ENCODE results near the gene RPLP2.

The RPLP2 gene

DNA sequence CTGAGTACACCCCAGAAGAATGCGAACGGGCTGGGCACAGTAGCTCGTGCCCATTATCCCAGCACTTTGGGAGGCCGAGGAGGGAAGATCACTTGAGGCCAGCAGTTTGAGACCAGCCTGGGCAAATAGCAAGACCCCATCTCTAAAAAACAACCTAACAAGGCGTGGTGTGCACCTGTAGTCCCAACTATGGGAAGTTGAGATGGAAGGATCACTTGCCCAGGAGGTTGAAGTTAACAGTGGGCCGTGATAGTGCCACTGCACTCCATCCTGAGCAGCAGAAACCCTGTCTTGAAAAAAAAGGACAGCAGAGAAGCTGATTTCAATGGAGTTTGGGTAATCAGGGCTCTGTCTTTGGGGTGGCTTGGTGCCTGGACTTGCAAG is 3.3 kb downstream of the RPLP2 start:
- Histone ChIP-seq H3K27ac (ENCODE audit: extremely low read depth, low read depth, low read length) (no peak overlapping the region), H3K9me3 (ENCODE audit: control insufficient read depth, insufficient read depth, low read depth, low read length) (no peaks in the 10 kb centered on the region), H3K36me3 (ENCODE audit: control insufficient read depth in 2 of 2, insufficient read depth in 1 of 2, low read length in 2 of 2) (peaks cover 4 to 45% of the 10 kb centered on the region in 2 experiments; a peak in 2 of 3 replicates), H3K4me3 (ENCODE audit: low read depth, low read length) (no peak overlapping the region), H3K4me1 (ENCODE audit: control insufficient read depth, insufficient read depth, low read length) (no peaks in the 10 kb centered on the region)
- TF ChIP-seq ZNF121 (tag by site-specific recombination; IDR thresholded peaks at IDR 0.05) = peak; percentile 94
- no peak for TF ChIP-seq ZNF548 (tag by site-specific recombination; IDR thresholded peaks at IDR 0.05)
- POLR2A ChIA-PET = interaction anchor here (0.6 to 11.4 kb wide), 4 partner anchors 15 to 280 kb away, joined by 3 to 202 read pairs (median 4); partner anchors contain the start of genes CD151, CRACR2B and SLC25A22
- CTCF ChIA-PET = interaction anchor here (0.6 kb wide), 1 partner anchor 47 kb away, joined by 4 read pairs; no protein-coding TSS in a partner anchor

DNA sequence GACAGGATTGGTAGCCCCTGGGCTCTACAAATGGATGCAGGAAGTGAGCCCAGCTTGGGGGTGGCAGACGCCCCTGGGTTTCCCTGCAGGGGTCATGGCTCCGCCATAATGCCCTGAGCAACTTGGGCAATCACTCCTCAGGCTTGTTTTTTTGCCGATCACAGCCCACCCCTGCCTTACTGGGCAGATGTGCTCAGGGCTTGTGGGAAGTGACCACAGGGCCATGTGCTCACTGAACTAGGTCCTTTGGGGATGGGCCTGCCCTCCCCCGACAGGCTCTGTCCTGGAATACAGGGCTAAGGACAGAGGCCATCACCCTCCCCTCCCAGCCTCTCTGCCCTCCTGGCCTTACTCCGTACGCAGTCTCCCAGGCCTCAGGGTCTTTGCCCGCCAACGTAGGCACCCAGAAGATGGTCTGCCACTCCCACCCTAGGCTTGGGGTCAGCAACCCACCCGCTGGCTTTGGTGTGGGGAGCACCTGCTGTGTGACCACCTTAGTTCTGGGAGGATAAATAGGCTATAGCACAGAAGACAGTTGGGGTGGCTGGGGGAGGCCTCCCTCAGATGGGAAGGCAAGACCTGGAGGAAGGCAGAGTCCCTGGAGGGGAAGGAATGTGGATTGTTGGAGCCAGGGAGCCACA is 3.8 kb downstream of the RPLP2 start:
- no peak overlapping the region for H3K27ac ChIP-seq (ENCODE audit: extremely low read depth, low read depth, low read length)
- TF ChIP-seq PATZ1 (tag by site-specific recombination; IDR thresholded peaks at IDR 0.05) (0 out of 2 replicates have a peak, but pooled peaks have one; percentile 17), ZBTB21 (tag by site-specific recombination; IDR thresholded peaks at IDR 0.05) (no peak)
- H3K4me1 ChIP-seq (ENCODE audit: control insufficient read depth, insufficient read depth, low read length) = no peaks in the 10 kb centered on the region
- H3K36me3 ChIP-seq (ENCODE audit: control insufficient read depth in 2 of 2, insufficient read depth in 1 of 2, low read length in 2 of 2) = peaks cover 4 to 45% of the 10 kb centered on the region in 2 experiments; a peak in 2 of 3 replicates
- CTCF ChIA-PET = no interaction called here
- POLR2A ChIA-PET = interaction anchor here (0.6 to 11.4 kb wide), 5 partner anchors 21 to 281 kb away, joined by 3 to 202 read pairs (median 3); partner anchors contain the start of genes CD151 and CRACR2B
- H3K4me3 ChIP-seq (ENCODE audit: low read depth, low read length) = no peak overlapping the region
- H3K9me3 ChIP-seq (ENCODE audit: control insufficient read depth, insufficient read depth, low read depth, low read length) = no peaks in the 10 kb centered on the region

- 0 out of 2 replicates have a peak, but pooled peaks cover 3% of the 10 kb centered on the region for H3K4me1 ChIP-seq (ENCODE audit: control insufficient read depth, insufficient read depth, low read length)
- no peak overlapping the region for H3K4me3 ChIP-seq (ENCODE audit: low read depth, low read length)
- no peak overlapping the region for H3K27ac ChIP-seq (ENCODE audit: extremely low read depth, low read depth, low read length)
- TF ChIP-seq ZBTB20 (tag by site-specific recombination; IDR thresholded peaks at IDR 0.05) (0 out of 2 replicates have a peak, but pooled peaks have one; percentile 25), ZBTB48 (tag by site-specific recombination; IDR thresholded peaks at IDR 0.05) (peak; percentile 59; the same call in 1 of the 2 replicates), ZNF175 (tag by site-specific recombination; IDR thresholded peaks at IDR 0.05) (no peak)
- no peaks in the 10 kb centered on the region for H3K9me3 ChIP-seq (ENCODE audit: control insufficient read depth, insufficient read depth, low read depth, low read length)
- ChIA-PET CTCF (interaction anchor here (0.8 kb wide), 1 partner anchor 18 kb away, joined by 4 read pairs; no protein-coding TSS in a partner anchor), POLR2A (interaction anchor here (5.2 to 11.4 kb wide), 2 partner anchors 11 to 19 kb away, joined by 42 to 202 read pairs; partner anchors contain the start of genes CD151, CRACR2B and PIDD1)
- H3K36me3 ChIP-seq (ENCODE audit: control insufficient read depth in 2 of 2, insufficient read depth in 1 of 2, low read length in 2 of 2) = peaks cover 4 to 41% of the 10 kb centered on the region in 2 experiments; a peak in 2 of 3 replicates
Observed at GRCh38 chr11:815675-816432, 6.1 kb downstream of the RPLP2 start.

DNA sequence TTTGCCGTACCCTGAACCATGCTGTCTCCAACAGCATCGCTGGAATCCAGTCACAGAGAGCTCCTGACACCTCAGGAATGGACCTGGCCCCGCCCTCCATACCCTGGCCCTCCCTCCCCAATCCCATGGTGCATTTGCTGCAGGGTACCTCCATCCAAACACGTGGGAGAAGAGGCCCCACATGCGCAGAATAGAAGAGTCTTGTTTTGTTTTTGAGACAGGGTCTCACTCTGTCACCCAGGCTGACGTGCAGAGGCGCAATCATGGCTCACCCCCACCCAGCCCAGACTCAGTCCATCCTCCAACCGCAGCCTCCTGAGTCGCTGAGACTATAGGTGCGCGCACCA is 6.6 kb downstream of the RPLP2 start:
- H3K4me3 ChIP-seq (ENCODE audit: low read depth, low read length) = no peak overlapping the region
- ChIA-PET CTCF (interaction anchor here (0.8 to 1.7 kb wide), 2 partner anchors 18 to 24 kb away, joined by 4 to 6 read pairs; no protein-coding TSS in a partner anchor), POLR2A (interaction anchor here (5.2 to 11.4 kb wide), 2 partner anchors 11 to 18 kb away, joined by 42 to 202 read pairs; partner anchors contain the start of genes CD151, CRACR2B and PIDD1)
- TF ChIP-seq SP2 (tag by site-specific recombination; IDR thresholded peaks at IDR 0.05) (peak; percentile 26; the same call in 1 of the 2 replicates), ZNF555 (tag by site-specific recombination; conservative IDR thresholded peaks at IDR 0.05) (no peak), CTCF (tag by site-specific recombination; IDR thresholded peaks at IDR 0.05) (no peak), ZNF510 (tag by site-specific recombination; IDR thresholded peaks at IDR 0.05; ENCODE audit: insufficient replicate concordance) (no peak), SP3 (tag by site-specific recombination; IDR thresholded peaks at IDR 0.05) (0 out of 2 replicates have a peak, but pooled peaks have one; percentile 18), ZBTB20 (tag by site-specific recombination; IDR thresholded peaks at IDR 0.05) (0 out of 2 replicates have a peak, but pooled peaks have one; percentile 3), ZNF76 (tag by site-specific recombination; IDR thresholded peaks at IDR 0.05; ENCODE audit: borderline replicate concordance, low read depth) (peak; percentile 22; the same call in 1 of the 2 replicates)
- TF ChIP-seq, protein P1, sequence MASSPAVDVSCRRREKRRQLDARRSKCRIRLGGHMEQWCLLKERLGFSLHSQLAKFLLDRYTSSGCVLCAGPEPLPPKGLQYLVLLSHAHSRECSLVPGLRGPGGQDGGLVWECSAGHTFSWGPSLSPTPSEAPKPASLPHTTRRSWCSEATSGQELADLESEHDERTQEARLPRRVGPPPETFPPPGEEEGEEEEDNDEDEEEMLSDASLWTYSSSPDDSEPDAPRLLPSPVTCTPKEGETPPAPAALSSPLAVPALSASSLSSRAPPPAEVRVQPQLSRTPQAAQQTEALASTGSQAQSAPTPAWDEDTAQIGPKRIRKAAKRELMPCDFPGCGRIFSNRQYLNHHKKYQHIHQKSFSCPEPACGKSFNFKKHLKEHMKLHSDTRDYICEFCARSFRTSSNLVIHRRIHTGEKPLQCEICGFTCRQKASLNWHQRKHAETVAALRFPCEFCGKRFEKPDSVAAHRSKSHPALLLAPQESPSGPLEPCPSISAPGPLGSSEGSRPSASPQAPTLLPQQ (tag by site-specific recombination; IDR thresholded peaks at IDR 0.05) = 0 out of 2 replicates have a peak, but pooled peaks have one; percentile 14
- H3K27ac ChIP-seq (ENCODE audit: extremely low read depth, low read depth, low read length) = no peak overlapping the region
- H3K4me1 ChIP-seq (ENCODE audit: control insufficient read depth, insufficient read depth, low read length) = 0 out of 2 replicates have a peak, but pooled peaks cover 3% of the 10 kb centered on the region
- no peaks in the 10 kb centered on the region for H3K9me3 ChIP-seq (ENCODE audit: control insufficient read depth, insufficient read depth, low read depth, low read length)
- peaks cover 4 to 41% of the 10 kb centered on the region in 2 experiments; a peak in 2 of 3 replicates for H3K36me3 ChIP-seq (ENCODE audit: control insufficient read depth in 2 of 2, insufficient read depth in 1 of 2, low read length in 2 of 2)

Data from HEK293 (cell line).